HG03565 (cell line): Measurements from ENCODE around the gene SPESP1.

Source experiments
- ATAC-seq: cut with Tn5 transposase; IDR thresholded peaks from one replicate; pipeline ENCODE4 v1.9.1; 2021; ENCODE audit warnings: mild to moderate bottlenecking, moderate library complexity; ENCODE audit not compliant: unreplicated experiment

SPESP1 gene

DNA sequence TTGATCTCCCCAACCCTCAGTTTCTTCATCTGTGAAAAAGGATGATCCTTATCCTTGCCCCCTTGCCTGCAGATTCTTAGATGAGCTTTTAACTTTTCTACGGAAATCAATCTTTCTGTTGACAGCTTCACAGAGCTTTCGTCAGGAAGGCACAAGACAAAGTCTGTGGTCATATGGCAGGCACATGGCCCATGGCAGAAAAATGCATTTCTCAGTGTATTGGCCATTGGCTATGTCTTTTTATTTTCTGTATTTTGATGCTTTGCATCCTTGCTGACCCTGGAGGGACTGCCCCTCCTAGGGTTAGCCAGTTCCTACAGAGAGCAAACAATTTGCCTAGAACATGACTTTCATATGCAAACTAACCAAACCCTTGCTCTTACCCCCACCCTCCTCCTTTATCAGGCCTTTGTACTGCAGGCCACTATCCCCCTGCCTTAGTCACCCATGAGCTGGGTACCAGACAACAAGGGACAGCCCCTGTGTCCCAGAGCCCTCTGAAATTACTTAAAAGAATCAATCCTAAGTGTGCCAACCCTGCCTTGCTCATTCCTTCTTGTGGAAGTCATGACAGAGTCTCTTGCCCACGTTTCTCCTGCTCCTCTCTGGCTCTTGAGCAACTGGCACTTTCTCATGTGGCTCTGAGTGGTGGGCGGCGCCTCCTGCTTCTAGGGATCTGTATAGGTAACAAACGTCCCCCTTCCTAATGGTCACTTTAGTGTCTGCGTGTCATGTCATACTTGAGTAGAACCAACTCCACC lies 60.1 kb downstream of the SPESP1 start:
- ATAC-seq: no peak

DNA sequence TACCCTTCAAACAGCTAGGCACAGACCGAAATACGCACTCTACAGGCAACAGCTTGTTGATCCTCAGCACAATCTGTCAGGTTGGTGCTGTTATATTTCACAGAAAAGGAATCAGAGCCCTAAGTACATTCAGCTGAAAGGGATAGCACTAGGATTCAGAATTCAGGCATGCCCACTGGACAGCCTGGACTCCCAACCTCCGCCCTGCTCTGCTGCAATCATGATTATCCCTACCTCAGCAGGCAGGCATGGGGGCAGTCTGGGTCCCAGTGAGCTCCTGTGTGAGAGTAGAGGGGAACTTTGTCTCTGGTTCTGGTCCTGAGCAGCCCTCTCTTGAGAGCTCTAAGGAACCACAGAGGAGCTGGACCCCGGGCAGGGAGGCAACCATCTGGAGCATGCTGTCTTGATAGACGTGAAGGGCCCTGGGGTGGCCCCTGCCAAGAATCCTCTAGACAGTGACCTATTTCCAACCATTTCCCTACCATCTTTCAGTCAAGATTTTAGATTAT lies 60.7 kb downstream of the SPESP1 start:
- ATAC-seq: no peak

DNA sequence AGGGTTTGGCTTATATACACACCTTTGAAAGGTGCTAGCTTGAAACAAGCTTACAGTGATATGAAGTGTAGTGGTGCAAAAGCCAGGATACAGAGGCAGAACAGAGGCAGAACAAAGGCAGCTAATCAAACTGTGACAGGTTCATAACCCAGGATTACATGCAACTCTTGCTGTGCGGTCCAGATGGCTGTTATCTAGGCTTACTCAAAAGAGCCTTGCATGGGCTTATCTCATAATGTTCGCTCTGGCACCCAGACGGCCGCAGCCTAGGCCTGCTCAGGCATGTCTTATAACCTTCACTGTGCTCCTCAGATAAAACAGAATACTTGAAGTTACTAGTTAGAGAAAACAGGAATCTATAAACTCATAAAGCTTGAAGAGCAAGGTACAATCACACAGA lies 61.4 kb downstream of the SPESP1 start:
- ATAC-seq: no peak

DNA sequence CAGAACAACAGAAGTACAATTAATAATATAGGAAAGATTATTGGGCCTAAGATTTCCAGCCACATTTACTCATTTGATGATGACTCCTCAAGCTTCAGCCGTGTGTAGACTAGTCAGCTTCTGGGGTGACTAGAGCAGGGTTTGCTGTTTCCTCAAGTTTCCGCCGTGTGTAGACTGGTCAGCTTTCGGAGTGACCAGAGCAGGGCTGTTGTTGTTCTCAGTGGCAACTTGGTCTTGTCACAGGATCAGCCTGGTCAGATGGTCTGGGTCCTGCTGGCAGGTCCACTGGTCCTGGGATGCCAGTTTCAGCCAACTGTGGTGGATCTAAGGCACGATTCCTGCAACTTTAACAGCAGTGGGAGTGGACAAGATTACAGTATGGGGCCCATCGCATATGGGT lies 62.4 kb downstream of the SPESP1 start:
- ATAC-seq: no peak

DNA sequence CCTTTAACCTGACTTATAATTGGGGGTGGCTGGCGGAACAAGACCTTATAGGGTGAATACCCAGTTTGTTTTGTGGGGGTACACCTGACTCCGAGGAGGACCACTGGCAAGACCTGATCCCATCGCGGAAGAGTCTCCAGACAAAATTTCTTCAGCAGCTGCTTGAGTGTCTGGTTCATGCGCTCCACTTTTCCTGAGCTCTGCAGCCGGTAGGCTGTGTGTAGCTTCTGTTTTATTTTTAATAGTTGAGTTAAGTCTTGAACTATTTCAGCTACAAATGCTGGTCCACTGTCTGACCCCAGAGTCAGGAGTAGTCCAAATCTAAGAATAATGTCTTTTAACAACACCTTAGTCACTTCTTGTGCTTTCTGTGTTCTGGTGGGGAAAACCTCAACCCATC lies 63.0 kb downstream of the SPESP1 start:
- no peak for ATAC-seq

DNA sequence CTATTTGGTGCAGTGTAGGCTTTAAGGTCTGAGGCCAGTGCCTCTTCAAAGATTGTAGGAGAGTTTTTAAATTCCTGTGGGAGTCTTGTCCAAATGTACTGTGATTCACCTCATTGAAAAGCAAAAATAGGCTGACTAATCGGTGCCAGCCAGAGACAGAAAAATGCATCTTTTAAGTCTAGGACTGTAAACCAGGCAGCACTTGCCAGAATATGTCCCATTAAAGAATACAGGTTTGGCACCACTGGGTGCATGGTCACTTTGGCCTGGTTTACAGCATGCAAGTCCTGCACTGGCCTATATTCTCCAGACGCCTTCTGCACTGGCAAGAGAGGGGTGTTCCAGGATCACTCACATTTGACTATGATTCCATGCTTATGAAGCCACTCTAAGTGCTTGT lies 63.8 kb downstream of the SPESP1 start:
- ATAC-seq: no peak

DNA sequence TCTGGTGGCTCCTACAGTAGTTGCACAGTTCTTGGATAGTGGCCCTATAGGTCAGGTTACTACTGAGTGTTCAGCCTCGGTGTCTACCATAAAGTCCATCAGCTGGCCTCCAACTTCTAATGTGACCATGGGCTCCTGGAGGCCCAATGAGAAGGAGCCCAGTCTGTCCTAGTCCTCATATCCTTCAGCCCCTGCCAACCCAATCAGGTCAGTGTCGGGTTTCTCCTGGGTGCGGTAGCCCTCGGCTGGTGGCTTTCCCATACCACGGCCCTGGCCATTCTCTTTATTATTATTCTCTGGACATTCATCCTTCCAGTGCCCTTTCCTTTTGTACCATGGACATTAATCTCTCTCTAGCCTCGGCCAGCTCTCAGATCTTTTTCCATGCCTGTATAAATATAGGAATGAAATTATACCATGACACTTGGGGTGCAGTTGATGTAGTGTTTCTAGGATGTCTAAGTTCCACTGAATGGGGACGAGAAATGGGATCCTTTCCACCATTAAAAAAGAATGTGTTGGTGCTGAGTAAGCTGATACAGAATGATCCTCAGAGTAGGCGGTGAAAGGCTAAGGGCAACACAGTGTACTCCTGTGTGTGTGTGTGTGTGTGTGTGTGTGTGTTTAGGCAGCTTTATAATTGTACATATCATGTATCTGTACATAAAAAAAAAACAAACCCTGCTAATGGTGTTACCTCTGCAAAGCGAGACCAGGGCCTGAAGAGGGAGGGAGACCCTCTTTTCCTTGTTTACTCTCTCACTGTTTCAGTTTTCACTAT lies 64.8 kb downstream of the SPESP1 start:
- no peak for ATAC-seq
